HCT116 (cell line): ENCODE data around the gene COPS3. TPM values are rescaled to one million over a fixed set of nuclear protein-coding genes. Genes with fewer than 3 reads are reported as not detected.

Source experiments
- ATAC-seq: fragments of 200-7000 bp; cut with Tn5 transposase; 2 replicates; pipeline ENCODE4 v1.9.1; 2020; ENCODE audit warnings: mild to moderate bottlenecking, moderate library complexity
- BruUV-seq: library from RNA; stranded (reverse); fragments of 400-500 nt; replicated peaks from 2 replicates; lab custom pipeline; 2021; lab: Mats Ljungman, UMichigan
- CTCF ChIA-PET: fragments of 300-600 bp; sonication (Branson Sonifier 250); formaldehyde crosslinking; loops from one replicate; lab custom pipeline; 2021; ENCODE audit warnings: antibody characterized with exemption; lab: Charles Lee
- POLR2A ChIA-PET: fragments of 300-600, 350-600 bp; sonication (Branson Sonifier 250); formaldehyde crosslinking; loops from one replicate; lab custom pipeline; 2021; ENCODE audit warnings: antibody characterized with exemption; lab: Charles Lee
- RAD21 ChIA-PET, 2 experiments: fragments of 300-600 bp; sonication (Branson Sonifier 250); formaldehyde crosslinking; loops; one replicate each; lab custom pipeline; 2023; ENCODE audit warnings: low total read pairs in 2 of 2; ENCODE audit not compliant: uncharacterized antibody in 2 of 2, unreplicated experiment in 2 of 2, low non-redundant PET in 1 of 2; lab: Charles Lee
- DNase-seq: peaks from one replicate; pipeline ENCODE4 v3.0.0-alpha.2; 2010; ENCODE audit warnings: low read depth, low spot score
- H2AFZ ChIP-seq: fragments of 200-600 bp; shearing (Covaris generic), sonication (generic); 2 replicates; pipeline ENCODE4 v1.6.1; 2017; ENCODE audit warnings: low read depth, mixed run types, mixed read lengths, antibody characterized with exemption, low read length; ENCODE audit not compliant: poor library complexity, severe bottlenecking
- H3K27ac ChIP-seq: 2 replicates; pipeline ENCODE4 v1.5.1; 2012; ENCODE audit warnings: low read depth, low read length
- H3K27me3 ChIP-seq: fragments of 200-600 bp; sonication (generic); 2 replicates; pipeline ENCODE4 v1.6.1; 2016; ENCODE audit warnings: mixed run types, low read length, mixed read lengths; ENCODE audit not compliant: insufficient read depth
- H3K36me3 ChIP-seq, 2 experiments: fragments of 200-500 bp in 1 of 2; fragments of 200-600 bp in 1 of 2; sonication (Bioruptor generic) in 1 of 2; sonication (generic) in 1 of 2; 2 replicates each; pipeline versions ENCODE4 v1.5.1 to v1.6.1; 2014 to 2016; ENCODE audit warnings: low read length in 2 of 2, inconsistent platforms in 1 of 2, mixed read lengths in 1 of 2, mixed run types in 1 of 2; ENCODE audit not compliant: insufficient read depth in 2 of 2, control insufficient read depth in 1 of 2
- H3K4me1 ChIP-seq, 2 experiments: fragments of 200-600 bp in 1 of 2; sonication (generic) in 1 of 2; 2 replicates each; pipeline versions ENCODE4 v1.5.1 to v1.6.1; 2012 to 2017; ENCODE audit warnings: low read length in 2 of 2, inconsistent platforms in 1 of 2, mild to moderate bottlenecking in 1 of 2, mixed read lengths in 1 of 2, mixed run types in 1 of 2, moderate library complexity in 1 of 2; ENCODE audit not compliant: insufficient read depth in 2 of 2, control insufficient read depth in 1 of 2
- H3K4me2 ChIP-seq: fragments of 200-600 bp; sonication (generic); 2 replicates; pipeline ENCODE4 v1.6.1; 2017; ENCODE audit warnings: mixed run types, low read length, mixed read lengths
- H3K4me3 ChIP-seq, 2 experiments: fragments of 200-600 bp in 1 of 2; sonication (generic) in 1 of 2; replicated peaks in 1 of 2; 2 replicates each; pipeline ENCODE4 v1.5.1; 2011 to 2016; ENCODE audit warnings: low read length in 2 of 2, control low read depth in 1 of 2, low read depth in 1 of 2, mild to moderate bottlenecking in 1 of 2, mixed read lengths in 1 of 2, mixed run types in 1 of 2
- H3K79me2 ChIP-seq: fragments of 200-600 bp; sonication (generic); 2 replicates; pipeline ENCODE4 v1.6.1; 2017; ENCODE audit warnings: mild to moderate bottlenecking, mixed run types, low read length, moderate library complexity, mixed read lengths; ENCODE audit not compliant: insufficient read depth
- H3K9ac ChIP-seq: fragments of 200-600 bp; sonication (generic); 2 replicates; pipeline ENCODE4 v1.6.1; 2016; ENCODE audit warnings: low read length, mixed read lengths
- H3K9me2 ChIP-seq: fragments of 200-600 bp; sonication (generic), shearing (Covaris generic); 2 replicates; pipeline ENCODE4 v1.6.1; 2017; ENCODE audit warnings: mixed run types, mild to moderate bottlenecking, moderate library complexity; ENCODE audit not compliant: insufficient read depth
- H3K9me3 ChIP-seq, 2 experiments: fragments of 200-500 bp in 1 of 2; fragments of 200-600 bp in 1 of 2; sonication (Bioruptor generic) in 1 of 2; sonication (generic) in 1 of 2; 2 replicates each; pipeline ENCODE4 v1.6.1; 2014 to 2017; ENCODE audit warnings: low read length in 2 of 2, mixed read lengths in 2 of 2, inconsistent platforms in 1 of 2, low read depth in 1 of 2, mild to moderate bottlenecking in 1 of 2, mixed run types in 1 of 2, moderate library complexity in 1 of 2; ENCODE audit not compliant: control insufficient read depth in 1 of 2, insufficient read depth in 1 of 2
- H4K20me1 ChIP-seq: fragments of 200-600 bp; sonication (generic), shearing (Covaris generic); 2 replicates; pipeline ENCODE4 v1.6.1; 2017; ENCODE audit warnings: mixed run types, mild to moderate bottlenecking, moderate library complexity; ENCODE audit not compliant: insufficient read depth
- EGR1 ChIP-seq: IDR thresholded peaks from 2 replicates; pipeline ENCODE4 v1.6.1; 2012; ENCODE audit warnings: low read depth
- EZH2 ChIP-seq: fragments of 200-600 bp; sonication (generic); IDR thresholded peaks from 2 replicates; pipeline ENCODE4 v1.6.1; 2017; ENCODE audit warnings: antibody characterized with exemption, mixed run types
- JUND ChIP-seq: IDR thresholded peaks from 2 replicates; pipeline ENCODE4 v1.6.1; 2012
- POLR2A ChIP-seq: IDR thresholded peaks from 2 replicates; pipeline ENCODE4 v1.7.0; 2011; ENCODE audit warnings: borderline replicate concordance; ENCODE audit not compliant: insufficient read depth, insufficient read length; ENCODE audit errors: extremely low read depth
- SP1 ChIP-seq: IDR thresholded peaks from 2 replicates; pipeline ENCODE4 v1.6.1; 2012; ENCODE audit warnings: low read depth
- ZFX ChIP-seq: fragments of 450-650 bp; IDR thresholded peaks from 2 replicates; pipeline ENCODE4 v1.6.1; 2017
- ZNF274 ChIP-seq: fragments of 200-500 bp; sonication (Bioruptor generic); IDR thresholded peaks from 2 replicates; pipeline ENCODE4 v1.6.1; 2014; ENCODE audit warnings: mild to moderate bottlenecking, low read depth, low read length, inconsistent platforms
- intact Hi-C: fragments of 100-400 bp; cut with micrococcal nuclease; formaldehyde crosslinking; loops from 2 replicates; pipeline ENCODE4 v1.10.0; 2022
- total RNA-seq: library from RNA; stranded (reverse); gene quantifications from one replicate; pipeline ENCODE4 v1.2.1, GENCODE V29; 2021; ENCODE audit not compliant: unreplicated experiment
- TF ChIP-seq, protein P1 (sequence below): IDR thresholded peaks from 2 replicates; pipeline ENCODE4 v1.6.1; 2012
- TF ChIP-seq, protein P2 (sequence below): IDR thresholded peaks from 2 replicates; pipeline ENCODE4 v1.6.1; 2012
- TF ChIP-seq, protein P3 (sequence below), 3 experiments: fragments of 200-600 bp in 1 of 3; sonication (generic) in 1 of 3; IDR thresholded peaks in 2 of 3; conservative IDR thresholded peaks in 1 of 3; 2 replicates each; pipeline ENCODE4 v1.5.1; 2012 to 2017; ENCODE audit warnings: low read depth in 2 of 3, low read length in 2 of 3, antibody characterized with exemption in 1 of 3, borderline replicate concordance in 1 of 3, control low read depth in 1 of 3, mild to moderate bottlenecking in 1 of 3, mixed read lengths in 1 of 3, mixed run types in 1 of 3, moderate library complexity in 1 of 3; ENCODE audit not compliant: insufficient read depth in 1 of 3

Gene COPS3
- total RNA-seq, 1 experiment from 2014 or later, result 99.0 TPM

DNA sequence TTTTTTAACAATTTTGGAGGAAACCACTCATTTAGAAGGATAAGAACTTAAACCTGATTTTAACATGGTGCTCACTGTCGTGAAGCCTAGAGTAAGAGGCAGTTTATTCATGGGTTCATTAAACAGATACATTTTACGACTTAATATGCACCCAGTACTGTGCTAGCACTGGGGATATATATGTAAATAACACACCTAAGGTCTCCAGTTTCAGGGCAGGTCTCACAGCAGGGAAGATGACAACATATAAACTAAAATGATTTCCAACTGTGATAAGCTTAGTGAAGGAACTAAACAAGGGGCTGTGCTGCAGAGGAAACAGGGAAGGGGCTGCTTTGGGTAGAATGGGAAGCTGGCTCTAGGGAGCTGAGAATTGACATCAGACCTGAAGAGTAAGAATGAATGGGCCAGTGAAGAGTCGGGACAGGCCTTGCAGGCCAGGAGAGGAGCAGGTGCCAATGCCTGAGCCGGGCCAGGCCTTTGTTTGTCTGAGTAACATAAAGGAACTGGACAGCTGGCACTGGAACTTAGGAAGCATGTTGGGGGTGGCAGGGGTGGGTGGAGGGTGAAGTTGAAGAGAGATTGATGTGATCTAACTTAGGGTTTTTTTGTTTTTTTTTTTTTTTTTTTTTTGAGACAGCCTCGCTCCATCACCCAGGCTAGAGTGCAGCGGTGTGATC is 34.2 kb upstream of the COPS3 start:
- no peaks in the 10 kb centered on the region for H3K79me2 ChIP-seq
- no peaks in the 10 kb centered on the region for H3K36me3 ChIP-seq
- ChIA-PET RAD21 (no interaction called here), POLR2A (no interaction called here)
- H3K27ac ChIP-seq, result no peak overlapping the region
- intact Hi-C loops, result no loop called here
- H3K27me3 ChIP-seq, result no peaks in the 10 kb centered on the region
- H3K4me2 ChIP-seq, result no peak overlapping the region
- no peak for ATAC-seq
- no TSS peak for BruUV-seq
- H3K9me3 ChIP-seq, result no peaks in the 10 kb centered on the region
- H3K4me1 ChIP-seq, result peaks cover 0 to 7% of the 10 kb centered on the region in 2 experiments; a peak in 1 of 4 replicates
- H3K4me3 ChIP-seq, result no peak overlapping the region
- H2AFZ ChIP-seq, result no peak overlapping the region
- DNase-seq, result no peak
- TF ChIP-seq POLR2A, result no peak
- no peak for TF ChIP-seq ZFX
- TF ChIP-seq, protein P1, sequence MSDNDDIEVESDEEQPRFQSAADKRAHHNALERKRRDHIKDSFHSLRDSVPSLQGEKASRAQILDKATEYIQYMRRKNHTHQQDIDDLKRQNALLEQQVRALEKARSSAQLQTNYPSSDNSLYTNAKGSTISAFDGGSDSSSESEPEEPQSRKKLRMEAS, result no peak
- TF ChIP-seq SP1, result no peak
- TF ChIP-seq EZH2, result no peak
- no peak for TF ChIP-seq JUND
- TF ChIP-seq ZNF274, result no peak
- TF ChIP-seq, protein P2, sequence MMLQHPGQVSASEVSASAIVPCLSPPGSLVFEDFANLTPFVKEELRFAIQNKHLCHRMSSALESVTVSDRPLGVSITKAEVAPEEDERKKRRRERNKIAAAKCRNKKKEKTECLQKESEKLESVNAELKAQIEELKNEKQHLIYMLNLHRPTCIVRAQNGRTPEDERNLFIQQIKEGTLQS, result no peak
- no peak for TF ChIP-seq EGR1
- TF ChIP-seq, protein P3, sequence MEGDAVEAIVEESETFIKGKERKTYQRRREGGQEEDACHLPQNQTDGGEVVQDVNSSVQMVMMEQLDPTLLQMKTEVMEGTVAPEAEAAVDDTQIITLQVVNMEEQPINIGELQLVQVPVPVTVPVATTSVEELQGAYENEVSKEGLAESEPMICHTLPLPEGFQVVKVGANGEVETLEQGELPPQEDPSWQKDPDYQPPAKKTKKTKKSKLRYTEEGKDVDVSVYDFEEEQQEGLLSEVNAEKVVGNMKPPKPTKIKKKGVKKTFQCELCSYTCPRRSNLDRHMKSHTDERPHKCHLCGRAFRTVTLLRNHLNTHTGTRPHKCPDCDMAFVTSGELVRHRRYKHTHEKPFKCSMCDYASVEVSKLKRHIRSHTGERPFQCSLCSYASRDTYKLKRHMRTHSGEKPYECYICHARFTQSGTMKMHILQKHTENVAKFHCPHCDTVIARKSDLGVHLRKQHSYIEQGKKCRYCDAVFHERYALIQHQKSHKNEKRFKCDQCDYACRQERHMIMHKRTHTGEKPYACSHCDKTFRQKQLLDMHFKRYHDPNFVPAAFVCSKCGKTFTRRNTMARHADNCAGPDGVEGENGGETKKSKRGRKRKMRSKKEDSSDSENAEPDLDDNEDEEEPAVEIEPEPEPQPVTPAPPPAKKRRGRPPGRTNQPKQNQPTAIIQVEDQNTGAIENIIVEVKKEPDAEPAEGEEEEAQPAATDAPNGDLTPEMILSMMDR (IDR thresholded peaks at IDR 0.05 in 2 of 3, conservative IDR thresholded peaks at IDR 0.05 in 1 of 3; ENCODE audit: borderline replicate concordance in 1 of 3, insufficient read depth in 1 of 3, low read depth in 2 of 3, low read length in 2 of 3), result no peak
- TF ChIP-seq, all 23 proteins: peak for 0
- no peaks in the 10 kb centered on the region for H3K9me2 ChIP-seq
- no peaks in the 10 kb centered on the region for H4K20me1 ChIP-seq
- no peak overlapping the region for H3K9ac ChIP-seq
- CTCF ChIA-PET, result no interaction called here
